Measurements from ENCODE around the gene PMPCB.
"Not testable (repeated sequence)": the region's sequence is repeated elsewhere in the genome, so short reads cannot be mapped to it uniquely, and the experiment has no call there.

The PMPCB gene, protein sequence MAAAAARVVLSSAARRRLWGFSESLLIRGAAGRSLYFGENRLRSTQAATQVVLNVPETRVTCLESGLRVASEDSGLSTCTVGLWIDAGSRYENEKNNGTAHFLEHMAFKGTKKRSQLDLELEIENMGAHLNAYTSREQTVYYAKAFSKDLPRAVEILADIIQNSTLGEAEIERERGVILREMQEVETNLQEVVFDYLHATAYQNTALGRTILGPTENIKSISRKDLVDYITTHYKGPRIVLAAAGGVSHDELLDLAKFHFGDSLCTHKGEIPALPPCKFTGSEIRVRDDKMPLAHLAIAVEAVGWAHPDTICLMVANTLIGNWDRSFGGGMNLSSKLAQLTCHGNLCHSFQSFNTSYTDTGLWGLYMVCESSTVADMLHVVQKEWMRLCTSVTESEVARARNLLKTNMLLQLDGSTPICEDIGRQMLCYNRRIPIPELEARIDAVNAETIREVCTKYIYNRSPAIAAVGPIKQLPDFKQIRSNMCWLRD

DNA sequence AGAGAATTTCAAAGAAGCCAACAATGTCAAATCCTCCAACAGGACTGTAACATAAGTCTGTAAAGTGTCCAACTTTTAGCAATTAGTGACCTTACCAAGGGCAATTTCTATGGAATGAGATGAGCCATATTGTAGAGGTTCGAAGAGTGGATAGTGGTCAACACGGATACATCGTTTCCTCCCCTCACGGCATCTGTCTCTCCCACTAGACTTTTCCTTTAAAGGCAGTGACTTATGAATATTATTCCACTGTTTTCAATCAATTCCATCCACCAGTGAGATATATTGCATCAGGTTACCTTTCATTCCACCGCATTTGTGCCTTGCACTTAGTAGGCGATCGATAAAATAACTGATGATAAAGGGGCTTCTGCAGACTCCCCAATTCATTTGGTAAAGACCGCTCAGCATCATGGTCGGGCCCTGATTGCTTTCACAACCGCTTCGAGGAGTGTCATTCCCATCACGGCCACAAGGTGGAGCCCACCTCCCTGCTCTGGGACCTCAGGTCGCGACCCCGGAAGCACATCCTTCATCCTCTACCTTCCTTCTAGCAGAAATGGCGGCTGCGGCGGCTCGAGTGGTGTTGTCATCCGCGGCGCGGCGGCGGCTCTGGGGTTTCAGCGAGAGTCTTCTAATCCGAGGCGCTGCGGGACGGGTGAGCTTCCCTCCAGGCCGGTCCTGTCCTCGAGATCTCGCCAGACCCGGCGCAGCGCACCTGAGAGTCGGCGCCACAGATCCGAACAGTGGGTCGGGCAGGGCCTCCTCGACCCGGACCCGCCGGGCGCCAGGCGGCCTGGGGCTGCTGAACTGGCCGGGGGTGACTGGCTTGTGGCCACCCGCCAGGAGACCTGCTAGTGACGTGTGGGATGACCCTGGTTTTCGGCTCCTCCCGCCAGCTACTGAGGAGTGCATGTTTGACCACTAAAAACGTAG is at the start of gene PMPCB:
TSS of gene PMPCB (plus strand) at position 535 of the 936 bp plus-strand sequence. CDS start at position 560, 25 bp downstream.
- Histone ChIP-seq H3K4me1 (ENCODE audit: insufficient read depth, insufficient read length) (no peaks in the 10 kb centered on the region), H3K27me3 (ENCODE audit: insufficient read depth, insufficient read length) (no peaks in the 10 kb centered on the region), H3K36me3 (ENCODE audit: insufficient read depth, insufficient read length, low read length) (peaks cover 33% of the 10 kb centered on the region), H3K9ac (ENCODE audit: insufficient read length, low read depth) (peak within 1 kb of the TSS; percentile 93), H3K9me3 (ENCODE audit: insufficient read depth, low read length) (no peaks in the 10 kb centered on the region), H3K4me3 (ENCODE audit: insufficient read length, low read depth) (peak within 1 kb of the TSS; percentile 87)
- TF ChIP-seq SUZ12 (IDR thresholded peaks at IDR 0.05; ENCODE audit: extremely low read depth, insufficient read depth, insufficient read length) (no peak), YY1 (IDR thresholded peaks at IDR 0.05; ENCODE audit: insufficient read depth, insufficient read length) (peak; percentile 81)
- peak; percentile 92 for DNase-seq (ENCODE audit: low read depth, low spot score)

DNA sequence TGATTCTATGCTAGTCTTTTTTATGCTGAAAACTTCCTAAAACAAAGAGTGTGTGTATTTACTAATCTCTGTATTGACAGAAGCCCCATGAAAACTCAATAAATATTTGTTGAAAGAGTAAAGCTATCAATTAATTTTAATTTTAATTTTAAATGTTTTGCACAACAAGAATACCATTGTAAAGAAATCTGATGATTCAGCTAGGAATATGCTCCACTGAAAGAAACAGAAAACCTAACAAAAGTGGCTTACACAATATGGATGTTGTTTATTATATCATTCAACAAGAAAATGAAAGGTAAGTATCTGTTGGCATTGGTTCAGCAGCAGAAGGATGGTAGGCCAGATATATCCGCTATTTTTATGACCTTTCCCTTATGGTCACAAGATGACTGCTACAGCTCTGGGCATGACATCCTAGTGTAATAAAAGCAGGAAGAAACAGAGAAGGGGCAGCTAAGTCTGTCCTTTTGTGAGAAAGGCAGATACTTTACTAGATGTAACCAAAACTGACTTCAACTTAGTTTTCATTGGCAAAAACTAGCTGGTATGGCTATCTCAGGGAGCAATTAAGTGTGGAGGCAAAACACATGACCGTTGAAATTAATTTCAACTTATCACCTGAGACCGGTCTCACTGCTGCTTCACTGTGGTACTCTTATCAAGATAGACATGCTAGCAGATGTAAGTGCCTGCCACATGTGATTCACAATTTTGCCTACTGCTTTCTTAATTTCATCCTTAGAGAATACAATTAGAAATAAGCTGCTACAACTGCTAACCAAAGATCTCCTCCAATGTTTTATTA is 43.3 kb upstream of the PMPCB start:
- H3K9me3 ChIP-seq (ENCODE audit: insufficient read depth, low read length), result not testable (repeated sequence)

DNA sequence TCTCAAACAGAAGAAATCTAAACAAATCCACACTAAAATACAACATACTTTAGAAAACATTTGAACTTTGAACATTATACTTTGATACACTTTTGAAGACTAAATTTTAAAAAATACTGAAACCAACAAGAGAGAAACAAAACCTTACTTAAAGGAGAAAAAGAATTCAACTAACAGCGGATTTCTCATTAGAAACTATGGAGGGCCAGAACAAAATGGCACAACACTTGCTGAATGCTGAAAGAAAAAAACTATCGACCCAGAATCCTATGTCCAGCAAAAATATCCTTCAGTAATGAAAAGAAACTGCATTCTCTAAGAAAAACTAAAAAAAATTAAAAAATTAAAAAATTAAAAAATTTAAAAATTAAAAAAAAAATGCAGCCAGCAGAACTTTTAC is 33.2 kb upstream of the PMPCB start:
- H3K9ac ChIP-seq (ENCODE audit: insufficient read length, low read depth); DNase-seq (ENCODE audit: low read depth, low spot score); H3K36me3 ChIP-seq (ENCODE audit: insufficient read depth, insufficient read length, low read length); H3K9me3 ChIP-seq (ENCODE audit: insufficient read depth, low read length); H3K4me1 ChIP-seq (ENCODE audit: insufficient read depth, insufficient read length); H3K4me3 ChIP-seq (ENCODE audit: insufficient read length, low read depth); H3K27me3 ChIP-seq (ENCODE audit: insufficient read depth, insufficient read length): not testable (repeated sequence)

More for the DNA sequence above, 43.3 kb upstream of the PMPCB start:
- not testable (repeated sequence) for H3K36me3 ChIP-seq (ENCODE audit: insufficient read depth, insufficient read length, low read length); H3K27me3 ChIP-seq (ENCODE audit: insufficient read depth, insufficient read length); H3K4me1 ChIP-seq (ENCODE audit: insufficient read depth, insufficient read length); DNase-seq (ENCODE audit: low read depth, low spot score); H3K9ac ChIP-seq (ENCODE audit: insufficient read length, low read depth); H3K4me3 ChIP-seq (ENCODE audit: insufficient read length, low read depth)

DNA sequence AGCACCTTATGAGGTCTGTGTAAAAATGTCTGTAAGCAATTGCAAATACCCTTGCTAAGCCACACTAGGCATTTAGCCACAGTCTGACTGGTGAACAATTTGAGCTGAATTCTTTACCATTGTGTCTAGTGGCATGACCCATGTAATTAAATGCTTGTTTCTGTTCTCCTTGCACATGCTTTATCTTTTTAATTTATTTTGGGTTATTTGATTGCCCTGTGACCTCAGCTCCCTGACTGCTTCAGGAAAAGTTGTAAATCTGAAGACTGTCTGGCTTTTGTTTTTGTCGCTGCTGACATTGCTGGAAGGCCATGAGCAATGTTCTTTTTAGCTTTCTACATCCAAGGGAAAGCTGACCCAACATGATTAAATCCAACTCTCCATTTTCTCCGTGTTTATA is 31.0 kb upstream of the PMPCB start:
- not testable (repeated sequence) for H3K9me3 ChIP-seq (ENCODE audit: insufficient read depth, low read length); H3K4me3 ChIP-seq (ENCODE audit: insufficient read length, low read depth); H3K9ac ChIP-seq (ENCODE audit: insufficient read length, low read depth); H3K36me3 ChIP-seq (ENCODE audit: insufficient read depth, insufficient read length, low read length); H3K4me1 ChIP-seq (ENCODE audit: insufficient read depth, insufficient read length); H3K27me3 ChIP-seq (ENCODE audit: insufficient read depth, insufficient read length); DNase-seq (ENCODE audit: low read depth, low spot score)

DNA sequence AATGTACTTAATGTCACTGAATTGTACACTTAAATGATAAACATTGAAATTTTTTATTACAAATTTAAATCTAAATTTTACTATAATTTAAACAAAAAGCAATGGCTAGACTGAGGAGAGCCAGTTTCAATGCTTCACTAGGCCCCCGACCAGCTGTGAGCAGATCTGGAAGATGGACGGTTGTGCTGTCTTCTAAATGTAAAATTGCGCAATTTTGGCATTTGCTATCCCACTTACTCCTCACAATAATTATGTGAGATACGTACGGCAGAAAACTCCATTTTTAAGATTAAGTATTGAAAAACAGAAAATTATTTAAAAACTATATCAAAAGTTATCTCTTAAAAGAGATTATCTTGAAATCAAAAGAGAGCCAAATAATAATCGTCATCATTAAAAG is 23.9 kb upstream of the PMPCB start:
- not testable (repeated sequence) for H3K9me3 ChIP-seq (ENCODE audit: insufficient read depth, low read length); H3K27me3 ChIP-seq (ENCODE audit: insufficient read depth, insufficient read length); H3K9ac ChIP-seq (ENCODE audit: insufficient read length, low read depth); H3K36me3 ChIP-seq (ENCODE audit: insufficient read depth, insufficient read length, low read length); H3K4me3 ChIP-seq (ENCODE audit: insufficient read length, low read depth); H3K4me1 ChIP-seq (ENCODE audit: insufficient read depth, insufficient read length); DNase-seq (ENCODE audit: low read depth, low spot score)

DNA sequence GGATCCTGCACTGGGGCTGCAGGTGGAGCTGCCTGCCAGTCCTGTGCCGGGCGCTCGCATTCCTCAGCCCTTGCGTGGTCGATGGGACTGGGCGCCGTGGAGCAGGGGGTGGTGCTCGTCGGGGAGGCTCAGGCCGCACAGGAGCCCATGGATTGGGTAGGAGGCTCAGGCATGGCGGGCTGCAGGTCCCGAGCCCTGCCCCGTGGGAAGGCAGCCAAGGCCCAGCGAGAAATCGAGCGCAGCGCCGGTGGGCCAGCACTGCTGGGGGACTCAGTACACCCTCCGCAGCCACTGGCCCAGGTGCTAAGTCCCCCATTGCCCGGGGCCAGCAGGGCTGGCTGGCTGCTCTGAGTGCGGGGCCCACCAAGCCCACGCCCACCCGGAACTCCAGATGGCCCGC is 22.4 kb upstream of the PMPCB start:
- not testable (repeated sequence) for H3K4me1 ChIP-seq (ENCODE audit: insufficient read depth, insufficient read length); DNase-seq (ENCODE audit: low read depth, low spot score); H3K9ac ChIP-seq (ENCODE audit: insufficient read length, low read depth); H3K4me3 ChIP-seq (ENCODE audit: insufficient read length, low read depth); H3K9me3 ChIP-seq (ENCODE audit: insufficient read depth, low read length); H3K27me3 ChIP-seq (ENCODE audit: insufficient read depth, insufficient read length); H3K36me3 ChIP-seq (ENCODE audit: insufficient read depth, insufficient read length, low read length)

DNA sequence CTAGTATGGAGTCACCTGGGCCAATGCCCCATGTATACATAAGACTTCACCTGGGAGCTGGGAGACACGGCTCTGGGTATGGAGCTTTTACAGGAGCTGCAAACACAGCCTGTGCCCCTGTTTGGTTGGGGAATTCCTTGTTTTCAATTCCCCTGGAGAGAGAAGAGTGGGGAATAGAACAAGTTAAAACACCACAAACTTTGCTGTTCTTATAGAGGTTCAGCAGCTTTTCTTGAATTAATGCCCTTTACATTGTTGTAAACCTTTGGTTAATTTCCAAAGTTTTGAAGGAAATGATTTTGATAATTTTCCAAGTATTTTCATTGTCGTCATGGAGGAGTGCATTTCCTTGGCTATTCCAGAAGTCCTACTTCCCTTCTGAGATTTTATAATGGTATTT is 19.0 kb upstream of the PMPCB start:
- not testable (repeated sequence) for H3K36me3 ChIP-seq (ENCODE audit: insufficient read depth, insufficient read length, low read length); H3K4me1 ChIP-seq (ENCODE audit: insufficient read depth, insufficient read length); H3K9ac ChIP-seq (ENCODE audit: insufficient read length, low read depth); H3K4me3 ChIP-seq (ENCODE audit: insufficient read length, low read depth); DNase-seq (ENCODE audit: low read depth, low spot score); H3K9me3 ChIP-seq (ENCODE audit: insufficient read depth, low read length)
- peaks cover 19% of the 10 kb centered on the region for H3K27me3 ChIP-seq (ENCODE audit: insufficient read depth, insufficient read length)

DNA sequence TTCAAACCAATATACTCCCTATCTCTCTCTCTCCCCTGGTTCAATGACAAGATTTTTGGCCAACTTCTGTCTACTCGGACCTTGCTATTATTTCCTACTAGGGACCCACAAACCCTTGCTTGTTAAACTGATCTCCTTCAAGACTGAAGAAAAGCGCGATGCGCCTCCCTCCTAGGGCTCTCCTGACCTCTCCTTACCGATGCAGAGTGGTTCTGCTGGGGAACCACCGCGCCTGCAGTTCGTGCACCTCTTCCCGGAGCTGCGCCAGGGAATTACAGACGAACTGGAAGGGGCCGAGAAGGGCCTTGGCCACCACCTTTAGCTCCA is 17.6 kb upstream of the PMPCB start:
- H3K4me3 ChIP-seq (ENCODE audit: insufficient read length, low read depth), result peak overlapping the region; percentile 50
- not testable (repeated sequence) for H3K4me1 ChIP-seq (ENCODE audit: insufficient read depth, insufficient read length); DNase-seq (ENCODE audit: low read depth, low spot score); H3K9me3 ChIP-seq (ENCODE audit: insufficient read depth, low read length); H3K36me3 ChIP-seq (ENCODE audit: insufficient read depth, insufficient read length, low read length)
- H3K9ac ChIP-seq (ENCODE audit: insufficient read length, low read depth), result peak overlapping the region; percentile 50
- H3K27me3 ChIP-seq (ENCODE audit: insufficient read depth, insufficient read length), result peaks cover 19% of the 10 kb centered on the region

DNA sequence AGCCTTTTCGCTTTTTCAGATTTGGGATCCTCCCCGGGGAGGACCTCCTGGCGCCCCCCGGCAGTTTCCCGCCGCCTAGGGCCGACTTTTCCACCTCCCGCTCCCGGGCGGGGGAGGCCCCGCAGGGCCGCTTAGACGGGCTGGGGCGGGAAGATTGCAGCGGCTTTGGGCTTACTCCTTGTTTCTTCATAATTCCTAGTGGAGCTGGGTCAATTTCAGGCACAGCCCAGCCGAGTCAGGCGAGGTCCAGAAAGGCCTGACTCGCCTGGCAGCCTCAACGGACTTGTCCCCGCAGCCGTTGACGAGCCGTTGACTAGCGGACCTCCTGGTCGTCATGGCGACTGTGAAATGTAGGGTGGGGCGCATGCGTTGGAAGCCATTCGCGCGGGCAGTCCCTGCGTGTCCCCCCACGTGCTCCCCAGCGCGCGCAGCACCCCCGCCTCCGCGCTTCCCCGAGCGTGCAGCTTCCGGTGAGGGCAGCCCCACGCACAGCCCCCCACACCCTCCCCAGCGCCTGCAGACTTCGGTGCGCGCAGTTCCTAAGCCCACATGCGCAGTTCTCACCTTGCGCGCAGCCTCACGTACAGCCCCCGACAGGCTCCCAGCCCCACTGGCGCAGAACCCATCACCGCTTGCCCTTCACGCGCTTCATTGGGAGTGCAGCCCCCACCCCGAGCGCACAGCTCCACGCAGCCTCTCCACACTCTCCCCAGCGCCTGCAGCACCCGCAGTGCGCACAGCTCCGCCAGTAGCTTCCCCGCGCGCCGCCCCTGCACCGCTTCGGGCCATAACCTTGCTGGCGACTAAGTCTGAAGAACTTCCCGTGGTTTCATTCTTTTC is 17.1 kb upstream of the PMPCB start:
- peaks cover 19% of the 10 kb centered on the region for H3K27me3 ChIP-seq (ENCODE audit: insufficient read depth, insufficient read length)
- not testable (repeated sequence) for H3K4me1 ChIP-seq (ENCODE audit: insufficient read depth, insufficient read length); H3K9me3 ChIP-seq (ENCODE audit: insufficient read depth, low read length); DNase-seq (ENCODE audit: low read depth, low spot score); H3K36me3 ChIP-seq (ENCODE audit: insufficient read depth, insufficient read length, low read length)
- H3K9ac ChIP-seq (ENCODE audit: insufficient read length, low read depth), result peak overlapping the region; percentile 56
- peak overlapping the region; percentile 50 for H3K4me3 ChIP-seq (ENCODE audit: insufficient read length, low read depth)

DNA sequence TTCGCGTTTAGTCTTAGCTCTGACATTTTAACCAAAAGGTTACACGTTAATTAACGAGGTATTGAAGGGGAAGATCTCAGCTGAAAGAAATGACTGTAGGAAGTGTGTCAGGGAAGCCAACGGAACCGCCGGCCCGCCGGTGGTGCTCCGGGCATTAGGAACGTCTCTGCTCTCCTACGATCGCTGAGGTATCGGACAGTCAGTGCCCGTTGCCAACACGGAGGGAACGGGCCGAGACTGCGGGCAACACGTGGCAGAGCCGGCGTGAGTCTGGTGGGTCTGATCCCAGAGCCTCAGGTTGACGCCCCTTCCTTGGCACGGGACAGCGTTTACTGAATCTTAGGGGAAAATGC is 16.5 kb upstream of the PMPCB start:
- Histone ChIP-seq H3K4me3 (ENCODE audit: insufficient read length, low read depth) (peak overlapping the region; percentile 50), H3K9ac (ENCODE audit: insufficient read length, low read depth) (peak overlapping the region; percentile 56), H3K27me3 (ENCODE audit: insufficient read depth, insufficient read length) (peaks cover 19% of the 10 kb centered on the region)
- not testable (repeated sequence) for DNase-seq (ENCODE audit: low read depth, low spot score); H3K36me3 ChIP-seq (ENCODE audit: insufficient read depth, insufficient read length, low read length); H3K4me1 ChIP-seq (ENCODE audit: insufficient read depth, insufficient read length); H3K9me3 ChIP-seq (ENCODE audit: insufficient read depth, low read length)
